Keratinocyte (primary cell): ENCODE measurements around the gene SLC12A5. TPM values are rescaled to one million over a fixed set of nuclear protein-coding genes. Genes with fewer than 3 reads are reported as not detected.
A peak's percentile ranks its signal among the peaks of the same experiment; 100 is the strongest.

ENCODE experiments used
- DNase-seq: peaks from one replicate; pipeline ENCODE4 v3.0.0-alpha.2; 2011; ENCODE audit warnings: low read depth, missing footprints, low spot score
- FAIRE-seq: peaks from 2 replicates; lab custom pipeline; 2011; peaks lifted over from hg19 to GRCh38; lab: Jason Lieb, UNC
- H2AFZ ChIP-seq: 2 replicates; pipeline ENCODE4 v1.6.0; 2012; ENCODE audit warnings: low read length, control low read depth, inconsistent platforms; ENCODE audit not compliant: control insufficient read depth
- H3K27ac ChIP-seq: 2 replicates; pipeline ENCODE4 v1.5.1; 2011; ENCODE audit warnings: low read length; ENCODE audit not compliant: control insufficient read depth, insufficient read depth
- H3K27me3 ChIP-seq: 3 replicates; pipeline ENCODE4 v1.6.0; 2011; ENCODE audit warnings: low read length; ENCODE audit not compliant: control insufficient read depth, insufficient read depth; ENCODE audit errors: extremely low read depth
- H3K36me3 ChIP-seq, 2 experiments: 2 replicates in 1 of 2; 3 replicates in 1 of 2; pipeline ENCODE4 v1.5.1; 2011; ENCODE audit warnings: low read length in 2 of 2, mild to moderate bottlenecking in 1 of 2; ENCODE audit not compliant: control insufficient read depth in 2 of 2, insufficient read depth in 2 of 2; ENCODE audit errors: extremely low read depth in 1 of 2
- H3K4me1 ChIP-seq: 3 replicates; pipeline ENCODE4 v1.5.1; 2011; ENCODE audit warnings: low read length; ENCODE audit not compliant: control insufficient read depth, insufficient read depth; ENCODE audit errors: extremely low read depth
- H3K4me2 ChIP-seq: 3 replicates; pipeline ENCODE4 v1.6.0; 2011; ENCODE audit warnings: low read depth, low read length; ENCODE audit not compliant: control insufficient read depth, insufficient read depth; ENCODE audit errors: extremely low read depth
- H3K4me3 ChIP-seq, 3 experiments: fragments of 200-600 bp in 1 of 3; sonication (generic) in 1 of 3; 2 replicates in 2 of 3; 3 replicates in 1 of 3; pipeline ENCODE4 v1.5.1; 2011 to 2016; ENCODE audit warnings: low read length in 3 of 3, mild to moderate bottlenecking in 3 of 3, control low read depth in 2 of 3, inconsistent platforms in 1 of 3, low read depth in 1 of 3, mixed read lengths in 1 of 3, mixed run types in 1 of 3, moderate library complexity in 1 of 3; ENCODE audit not compliant: control insufficient read depth in 2 of 3, insufficient read depth in 2 of 3; ENCODE audit errors: extremely low read depth in 1 of 3
- H3K79me2 ChIP-seq: 2 replicates; pipeline ENCODE4 v1.6.0; 2012; ENCODE audit warnings: low read length; ENCODE audit not compliant: control insufficient read depth, insufficient read depth
- H3K9ac ChIP-seq: 3 replicates; pipeline ENCODE4 v1.6.0; 2011; ENCODE audit warnings: low read length; ENCODE audit not compliant: control insufficient read depth, insufficient read depth; ENCODE audit errors: extremely low read depth
- H3K9me1 ChIP-seq: 3 replicates; pipeline ENCODE4 v1.6.0; 2011; ENCODE audit warnings: low read length; ENCODE audit not compliant: control insufficient read depth, insufficient read depth; ENCODE audit errors: extremely low read depth
- H3K9me3 ChIP-seq: 2 replicates; pipeline ENCODE4 v1.5.1; 2012; ENCODE audit warnings: low read depth, low read length; ENCODE audit not compliant: control insufficient read depth
- H4K20me1 ChIP-seq: 3 replicates; pipeline ENCODE4 v1.6.0; 2011; ENCODE audit warnings: low read length; ENCODE audit not compliant: control insufficient read depth, insufficient read depth; ENCODE audit errors: extremely low read depth
- EZH2 ChIP-seq: IDR thresholded peaks from one replicate; pipeline ENCODE4 v1.6.1; 2012; ENCODE audit warnings: inconsistent platforms, mild to moderate bottlenecking, low read length, moderate library complexity
- dilution Hi-C: fragments of 300-500 bp; cut with MboI; formaldehyde crosslinking; loops from one replicate; pipeline ENCODE4 v1.7.0; 2020; ENCODE audit warnings: low sequenced_read_pairs; ENCODE audit not compliant: extremely low pct_ligation_motif_present
- polyA plus RNA-seq, 5 experiments: library from polyadenylated mRNA; depleted of rRNA in 3 of 5; stranded (reverse) in 3 of 5; stranded (forward) in 1 of 5; unstranded in 1 of 5; fragments of >200 nt; gene quantifications; 1 replicate in 1 of 5; 2 replicates in 3 of 5; 3 replicates in 1 of 5; pipeline versions ENCODE4 v1.2.1 to v1.2.3, GENCODE V29; 2011 to 2012; ENCODE audit warnings: missing spikeins in 2 of 5, low read depth in 1 of 5, low replicate concordance in 1 of 5
- TF ChIP-seq, protein P1 (sequence below), 3 experiments: IDR thresholded peaks in 1 of 3; conservative IDR thresholded peaks in 1 of 3; optimal IDR thresholded peaks in 1 of 3; 2 replicates in 2 of 3; 3 replicates in 1 of 3; pipeline versions ENCODE3 to v1.5.1; 2011; ENCODE audit warnings: low read length in 3 of 3, mild to moderate bottlenecking in 3 of 3, moderate library complexity in 2 of 3, control low read depth in 1 of 3, inconsistent platforms in 1 of 3; ENCODE audit not compliant: insufficient read depth in 2 of 3; ENCODE audit errors: extremely low read depth in 1 of 3

Gene SLC12A5
- polyA plus RNA-seq, 1 donor (not counting 4 experiments of a cell fraction or from before 2014, with no cell fraction given) = not detected

GRCh38 chr20:46030284-46031013, 1.4 kb downstream of the SLC12A5 start:
- H3K36me3 ChIP-seq = no peaks in the 10 kb centered on the region
- H3K4me1 ChIP-seq = no peaks in the 10 kb centered on the region
- no peak for DNase-seq
- FAIRE-seq = no peak
- no peaks in the 10 kb centered on the region for H3K9me1 ChIP-seq
- no peak overlapping the region for H3K4me2 ChIP-seq
- no peaks in the 10 kb centered on the region for H3K9me3 ChIP-seq
- peaks cover 78% of the 10 kb centered on the region for H3K27me3 ChIP-seq
- H3K9ac ChIP-seq = no peak overlapping the region
- H3K27ac ChIP-seq = no peak overlapping the region
- H2AFZ ChIP-seq = no peak overlapping the region
- H3K79me2 ChIP-seq = no peaks in the 10 kb centered on the region
- dilution Hi-C loops = no loop called here
- no peak overlapping the region for H3K4me3 ChIP-seq
- TF ChIP-seq, protein P1, sequence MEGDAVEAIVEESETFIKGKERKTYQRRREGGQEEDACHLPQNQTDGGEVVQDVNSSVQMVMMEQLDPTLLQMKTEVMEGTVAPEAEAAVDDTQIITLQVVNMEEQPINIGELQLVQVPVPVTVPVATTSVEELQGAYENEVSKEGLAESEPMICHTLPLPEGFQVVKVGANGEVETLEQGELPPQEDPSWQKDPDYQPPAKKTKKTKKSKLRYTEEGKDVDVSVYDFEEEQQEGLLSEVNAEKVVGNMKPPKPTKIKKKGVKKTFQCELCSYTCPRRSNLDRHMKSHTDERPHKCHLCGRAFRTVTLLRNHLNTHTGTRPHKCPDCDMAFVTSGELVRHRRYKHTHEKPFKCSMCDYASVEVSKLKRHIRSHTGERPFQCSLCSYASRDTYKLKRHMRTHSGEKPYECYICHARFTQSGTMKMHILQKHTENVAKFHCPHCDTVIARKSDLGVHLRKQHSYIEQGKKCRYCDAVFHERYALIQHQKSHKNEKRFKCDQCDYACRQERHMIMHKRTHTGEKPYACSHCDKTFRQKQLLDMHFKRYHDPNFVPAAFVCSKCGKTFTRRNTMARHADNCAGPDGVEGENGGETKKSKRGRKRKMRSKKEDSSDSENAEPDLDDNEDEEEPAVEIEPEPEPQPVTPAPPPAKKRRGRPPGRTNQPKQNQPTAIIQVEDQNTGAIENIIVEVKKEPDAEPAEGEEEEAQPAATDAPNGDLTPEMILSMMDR (optimal IDR thresholded peaks at IDR 0.05 in 1 of 3, IDR thresholded peaks at IDR 0.05 in 1 of 3, conservative IDR thresholded peaks at IDR 0.05 in 1 of 3; ENCODE audit: extremely low read depth in 1 of 3, insufficient read depth in 2 of 3, low read length in 3 of 3) = no peak
- TF ChIP-seq EZH2 = no peak
- no peaks in the 10 kb centered on the region for H4K20me1 ChIP-seq

DNA sequence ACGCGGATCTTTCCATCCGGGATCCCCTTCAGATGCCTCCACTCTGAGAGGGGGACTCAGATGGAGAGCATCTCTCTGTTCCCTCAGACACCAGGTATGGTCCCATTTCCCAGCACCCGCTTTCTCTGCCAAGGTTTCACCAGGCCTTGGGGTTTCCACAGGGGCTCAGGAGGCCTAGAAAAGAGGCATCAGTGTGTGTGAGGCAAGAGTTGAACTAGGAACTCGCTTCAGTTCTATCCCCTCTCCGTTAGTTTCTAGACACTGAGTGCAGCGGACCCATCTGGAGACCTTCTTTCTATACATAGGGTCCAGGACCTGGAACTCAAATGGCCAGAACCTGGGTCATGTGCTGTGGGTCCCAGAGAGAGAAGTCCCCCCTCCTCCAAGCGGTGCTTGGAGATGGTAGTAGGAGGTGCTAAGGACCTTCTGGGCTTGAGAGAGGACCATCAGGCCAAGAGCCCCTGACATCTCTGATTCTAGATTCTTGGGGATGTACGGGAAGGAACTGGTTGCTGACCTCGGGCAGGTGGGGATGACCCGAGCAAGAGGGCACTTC, 2.1 kb downstream of the SLC12A5 start:
- FAIRE-seq (no peak), DNase-seq (no peak)
- H3K79me2 ChIP-seq = no peaks in the 10 kb centered on the region
- H3K9me1 ChIP-seq = no peaks in the 10 kb centered on the region
- H3K4me3 ChIP-seq = no peak overlapping the region
- no peaks in the 10 kb centered on the region for H3K36me3 ChIP-seq
- no peak overlapping the region for H2AFZ ChIP-seq
- H3K9ac ChIP-seq = no peak overlapping the region
- TF ChIP-seq EZH2 = peak; percentile 90
- TF ChIP-seq, protein P1 (optimal IDR thresholded peaks at IDR 0.05 in 1 of 3, IDR thresholded peaks at IDR 0.05 in 1 of 3, conservative IDR thresholded peaks at IDR 0.05 in 1 of 3; ENCODE audit: extremely low read depth in 1 of 3, insufficient read depth in 2 of 3, low read length in 3 of 3) = no peak
- H3K4me2 ChIP-seq = no peak overlapping the region
- H3K27ac ChIP-seq = no peak overlapping the region
- H4K20me1 ChIP-seq = no peaks in the 10 kb centered on the region
- no peaks in the 10 kb centered on the region for H3K9me3 ChIP-seq
- no peaks in the 10 kb centered on the region for H3K4me1 ChIP-seq
- dilution Hi-C loops = no loop called here
- H3K27me3 ChIP-seq = peaks cover 72% of the 10 kb centered on the region
